ENCODE measurements around the gene MADD.

- TF ChIP-seq CTCF (IDR thresholded peaks at IDR 0.05) = no peak
- no peak for TF ChIP-seq POLR2A (IDR thresholded peaks at IDR 0.05)
- TF ChIP-seq EP300 (IDR thresholded peaks at IDR 0.05) = no peak
- TF ChIP-seq POLR2AphosphoS5 (IDR thresholded peaks at IDR 0.05) = no peak
Observed at GRCh38 chr11:47359586-47359985, 89.7 kb downstream of the MADD start.

Data from stomach (tissue), 4 donors.